CD4-positive, alpha-beta T cell (primary cell): ENCODE data around the gene NRXN2. TPM values are rescaled to one million over a fixed set of nuclear protein-coding genes. Genes with fewer than 3 reads are reported as not detected.

Experiments used
- ATAC-seq: fragments of 200-7000 bp; cut with Tn5 transposase; one replicate; pipeline ENCODE4 v1.10.0; 2022; ENCODE audit warnings: mild to moderate bottlenecking; ENCODE audit not compliant: poor library complexity
- CTCF ChIA-PET: fragments of 350-600 bp; sonication (Branson Sonifier 250); formaldehyde crosslinking; loops from one replicate; lab custom pipeline; 2021; ENCODE audit warnings: antibody characterized with exemption, inconsistent platforms; lab: Charles Lee
- POLR2A ChIA-PET: fragments of 350-600 bp; sonication (Branson Sonifier 250); formaldehyde crosslinking; loops from one replicate; lab custom pipeline; 2021; ENCODE audit warnings: antibody characterized with exemption, inconsistent platforms; lab: Charles Lee
- DNase-seq, 14 experiments: peaks; one replicate each; pipeline ENCODE4 v3.0.0-alpha.2; 2013 to 2020; ENCODE audit warnings: mixed read lengths in 2 of 14
- H3K27ac ChIP-seq, 2 donors: one replicate each; pipeline versions ENCODE4 v1.5.1 to v1.7.0; 2013; ENCODE audit warnings: low read length in 2 of 2, low read depth in 1 of 2, mild to moderate bottlenecking in 1 of 2
- H3K27me3 ChIP-seq, 2 experiments: 1 replicate in 1 of 2; 2 replicates in 1 of 2; pipeline versions ENCODE4 v1.6.1 to v1.7.0; 2013; ENCODE audit warnings: low read length in 2 of 2, control low read depth in 1 of 2, mild to moderate bottlenecking in 1 of 2, moderate library complexity in 1 of 2; ENCODE audit not compliant: insufficient read depth in 2 of 2, control insufficient read depth in 1 of 2
- H3K36me3 ChIP-seq: one replicate; pipeline ENCODE4 v1.6.1; 2013; ENCODE audit warnings: low read length, control low read depth; ENCODE audit not compliant: insufficient read depth
- H3K4me1 ChIP-seq: one replicate; pipeline ENCODE4 v1.6.1; 2013; ENCODE audit warnings: low read length, control low read depth; ENCODE audit not compliant: insufficient read depth
- H3K4me3 ChIP-seq: one replicate; pipeline ENCODE4 v1.5.1; 2013; ENCODE audit warnings: mild to moderate bottlenecking, low read length, moderate library complexity
- H3K9me3 ChIP-seq, 2 experiments: 1 replicate in 1 of 2; 2 replicates in 1 of 2; pipeline versions ENCODE4 v1.6.1 to v1.7.0; 2013; ENCODE audit warnings: low read length in 2 of 2, mild to moderate bottlenecking in 2 of 2, control low read depth in 1 of 2, moderate library complexity in 1 of 2; ENCODE audit not compliant: control insufficient read depth in 1 of 2, insufficient read depth in 1 of 2
- H3K27ac Mint-ChIP-seq: one replicate; pipeline ENCODE4 v1.8.0; 2020; ENCODE audit warnings: mixed read lengths
- H3K27me3 Mint-ChIP-seq: one replicate; pipeline ENCODE4 v1.8.0; 2021; ENCODE audit warnings: mixed read lengths
- H3K36me3 Mint-ChIP-seq: one replicate; pipeline ENCODE4 v1.8.0; 2021; ENCODE audit warnings: low read depth, mixed read lengths
- H3K4me1 Mint-ChIP-seq: one replicate; pipeline ENCODE4 v1.8.0; 2021; ENCODE audit warnings: low read depth, mixed read lengths
- H3K4me3 Mint-ChIP-seq: one replicate; pipeline ENCODE4 v1.8.0; 2020; ENCODE audit warnings: mild to moderate bottlenecking, mixed read lengths
- H3K9me3 Mint-ChIP-seq: one replicate; pipeline ENCODE4 v1.8.0; 2020; ENCODE audit warnings: mixed read lengths
- intact Hi-C, 2 experiments: fragments of 100-400 bp; cut with DNase I in 1 of 2; cut with micrococcal nuclease in 1 of 2; formaldehyde crosslinking; loops; one replicate each; pipeline versions ENCODE4 v1.15.1 to v1.9.0; 2023 to 2025; cut with DNase I, micrococcal nuclease
- total RNA-seq, 174 experiments: library from RNA in 2 of 174; stranded (reverse) in 2 of 174; gene quantifications; one replicate each; pipeline ENCODE4 v1.2.3 and lab custom pipeline; 2021 to 2026
- TF ChIP-seq, protein P1 (sequence below): fragments of 200-600 bp; IDR thresholded peaks from one replicate; pipeline ENCODE4 v1.8.0; 2022; ENCODE audit warnings: antibody characterized with exemption, mild to moderate bottlenecking

The NRXN2 gene
- total RNA-seq, 2 experiments from 2014 or later: 0.05 to 0.31 TPM

DNA sequence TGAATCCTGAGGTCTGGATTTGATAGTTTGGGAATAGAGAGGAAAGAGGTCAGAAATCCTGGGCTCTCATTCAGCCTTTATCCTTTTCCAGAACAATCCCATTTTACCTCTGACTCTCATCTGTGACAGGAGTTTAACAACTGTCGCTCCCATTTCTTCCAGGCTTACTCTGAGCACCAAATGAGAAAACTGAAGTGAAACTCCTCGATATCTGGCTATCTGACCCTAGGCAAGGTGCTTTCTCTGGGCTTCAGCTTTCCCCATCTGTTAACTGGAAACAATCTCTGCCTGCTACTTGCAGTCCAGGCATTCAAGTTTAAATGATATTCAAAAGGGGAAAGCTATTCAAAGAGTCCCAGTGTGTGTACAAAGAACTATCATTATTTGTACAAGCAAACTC lies 50.1 kb downstream of the NRXN2 start:
- Histone ChIP-seq H3K36me3 (no peaks in the 10 kb centered on the region), H3K27me3 (peaks cover 18 to 31% of the 10 kb centered on the region in 2 experiments), H3K4me1 (no peaks in the 10 kb centered on the region), H3K27ac (no peak overlapping the region), H3K4me3 (no peak overlapping the region), H3K9me3 (no peaks in the 10 kb centered on the region)
- POLR2A ChIA-PET: no interaction called here
- CTCF ChIA-PET: no interaction called here
- H3K4me3 Mint-ChIP-seq: no peak overlapping the region
- intact Hi-C loops: no loop called here
- H3K27ac Mint-ChIP-seq: no peak overlapping the region
- peaks cover 81% of the 10 kb centered on the region for H3K27me3 Mint-ChIP-seq
- no peaks in the 10 kb centered on the region for H3K9me3 Mint-ChIP-seq
- H3K4me1 Mint-ChIP-seq: no peaks in the 10 kb centered on the region
- TF ChIP-seq, protein P1, sequence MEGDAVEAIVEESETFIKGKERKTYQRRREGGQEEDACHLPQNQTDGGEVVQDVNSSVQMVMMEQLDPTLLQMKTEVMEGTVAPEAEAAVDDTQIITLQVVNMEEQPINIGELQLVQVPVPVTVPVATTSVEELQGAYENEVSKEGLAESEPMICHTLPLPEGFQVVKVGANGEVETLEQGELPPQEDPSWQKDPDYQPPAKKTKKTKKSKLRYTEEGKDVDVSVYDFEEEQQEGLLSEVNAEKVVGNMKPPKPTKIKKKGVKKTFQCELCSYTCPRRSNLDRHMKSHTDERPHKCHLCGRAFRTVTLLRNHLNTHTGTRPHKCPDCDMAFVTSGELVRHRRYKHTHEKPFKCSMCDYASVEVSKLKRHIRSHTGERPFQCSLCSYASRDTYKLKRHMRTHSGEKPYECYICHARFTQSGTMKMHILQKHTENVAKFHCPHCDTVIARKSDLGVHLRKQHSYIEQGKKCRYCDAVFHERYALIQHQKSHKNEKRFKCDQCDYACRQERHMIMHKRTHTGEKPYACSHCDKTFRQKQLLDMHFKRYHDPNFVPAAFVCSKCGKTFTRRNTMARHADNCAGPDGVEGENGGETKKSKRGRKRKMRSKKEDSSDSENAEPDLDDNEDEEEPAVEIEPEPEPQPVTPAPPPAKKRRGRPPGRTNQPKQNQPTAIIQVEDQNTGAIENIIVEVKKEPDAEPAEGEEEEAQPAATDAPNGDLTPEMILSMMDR: no peak
- no peak for DNase-seq
- no peak for ATAC-seq
- H3K36me3 Mint-ChIP-seq: no peaks in the 10 kb centered on the region

DNA sequence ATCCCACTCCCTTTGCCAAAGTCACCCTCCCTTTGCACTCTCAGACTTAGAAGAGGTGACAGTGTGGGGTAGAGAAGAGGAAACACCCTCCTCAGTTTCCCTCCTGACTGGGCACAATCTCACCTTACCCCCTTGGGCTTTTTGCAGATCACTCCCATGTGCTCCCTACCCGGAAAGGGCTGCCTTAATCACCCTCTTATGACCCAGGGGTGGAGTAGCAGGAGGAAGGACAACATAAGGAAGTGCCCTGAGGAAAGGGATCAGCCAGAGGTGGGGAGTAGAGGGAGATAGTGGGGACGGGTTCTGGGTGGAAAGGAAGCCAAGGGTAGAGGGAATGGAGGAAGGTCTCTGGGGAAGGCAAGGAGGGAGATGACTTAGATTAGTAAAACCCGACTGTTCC lies 52.0 kb downstream of the NRXN2 start:
- CTCF ChIA-PET: no interaction called here

DNA sequence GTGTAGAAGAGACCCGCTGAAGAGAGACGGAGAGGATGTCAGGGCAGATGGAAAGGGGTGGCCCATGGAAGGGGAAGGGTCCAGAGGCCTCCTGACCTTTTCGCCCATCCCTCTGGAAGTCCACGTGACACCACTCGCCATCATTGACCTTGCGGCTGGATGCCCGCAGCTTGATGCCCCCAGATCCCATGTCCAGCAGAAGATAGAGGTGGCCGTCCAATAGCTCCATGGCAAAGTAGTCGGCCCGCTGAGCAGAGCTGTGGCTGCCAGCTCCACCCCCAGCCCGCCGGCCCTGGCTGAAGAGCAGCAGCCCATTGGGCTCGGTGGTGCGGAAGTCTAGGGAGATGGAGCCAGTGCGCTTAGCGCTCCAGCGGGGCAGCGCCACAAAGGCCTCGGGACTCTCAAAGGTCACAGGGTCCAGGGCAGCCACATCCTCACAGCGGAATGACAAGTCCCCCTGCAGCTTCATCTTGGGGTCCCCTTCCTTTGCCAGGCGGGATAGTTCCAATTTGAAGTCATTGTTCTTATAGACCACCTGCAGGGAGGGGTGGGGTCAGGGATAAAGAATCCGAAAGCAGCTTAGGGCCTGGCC lies 55.7 kb downstream of the NRXN2 start:
- no peaks in the 10 kb centered on the region for H3K9me3 Mint-ChIP-seq
- no peaks in the 10 kb centered on the region for H3K36me3 Mint-ChIP-seq
- Histone ChIP-seq H3K9me3 (no peaks in the 10 kb centered on the region), H3K4me3 (no peak overlapping the region), H3K27me3 (peaks cover 6 to 17% of the 10 kb centered on the region in 2 experiments), H3K36me3 (no peaks in the 10 kb centered on the region), H3K27ac (no peak overlapping the region), H3K4me1 (no peaks in the 10 kb centered on the region)
- POLR2A ChIA-PET: no interaction called here
- TF ChIP-seq, protein P1: no peak
- H3K4me3 Mint-ChIP-seq: no peak overlapping the region
- no peak overlapping the region for H3K27ac Mint-ChIP-seq
- no peak for DNase-seq
- H3K4me1 Mint-ChIP-seq: no peaks in the 10 kb centered on the region
- CTCF ChIA-PET: no interaction called here
- intact Hi-C loops: no loop called here
- no peak for ATAC-seq
- peaks cover 36% of the 10 kb centered on the region for H3K27me3 Mint-ChIP-seq

More for the DNA sequence above, 52.0 kb downstream of the NRXN2 start:
- Mint-ChIP-seq H3K36me3 (no peaks in the 10 kb centered on the region), H3K4me3 (no peak overlapping the region), H3K27ac (no peak overlapping the region), H3K27me3 (peaks cover 64% of the 10 kb centered on the region), H3K9me3 (no peaks in the 10 kb centered on the region), H3K4me1 (no peaks in the 10 kb centered on the region)
- no peaks in the 10 kb centered on the region for H3K4me1 ChIP-seq
- no peaks in the 10 kb centered on the region for H3K9me3 ChIP-seq
- no peak overlapping the region for H3K27ac ChIP-seq
- POLR2A ChIA-PET: no interaction called here
- H3K36me3 ChIP-seq: no peaks in the 10 kb centered on the region
- H3K27me3 ChIP-seq: peaks cover 14 to 24% of the 10 kb centered on the region in 2 experiments
- TF ChIP-seq, protein P1: no peak
- DNase-seq (no peak), ATAC-seq (no peak)
- intact Hi-C loops: no loop called here
- H3K4me3 ChIP-seq: no peak overlapping the region
